HG03378 (cell line): Measurements from ENCODE around the gene BNC2.

Experiments
- ATAC-seq: cut with Tn5 transposase; IDR thresholded peaks from one replicate; pipeline ENCODE4 v1.9.1; 2021; ENCODE audit warnings: mild to moderate bottlenecking, moderate library complexity; ENCODE audit not compliant: unreplicated experiment

BNC2 gene

GRCh38 chr9:16429671-16430070 lies 440.8 kb downstream of the BNC2 start:
- no peak for ATAC-seq

GRCh38 chr9:16427873-16428427 lies 442.5 kb downstream of the BNC2 start:
- ATAC-seq, result no peak

- ATAC-seq, result no peak
Observed at GRCh38 chr9:16426716-16427115, 443.8 kb downstream of the BNC2 start.

GRCh38 chr9:16425562-16426231 lies 444.8 kb downstream of the BNC2 start:
- no peak for ATAC-seq

- ATAC-seq, result no peak
Observed at GRCh38 chr9:16422114-16422513, 448.4 kb downstream of the BNC2 start.

GRCh38 chr9:16421532-16421931 lies 448.9 kb downstream of the BNC2 start:
- no peak for ATAC-seq

GRCh38 chr9:16419124-16419523 lies 451.3 kb downstream of the BNC2 start:
- ATAC-seq, result no peak

- no peak for ATAC-seq
Observed at GRCh38 chr9:16418721-16419120, 451.7 kb downstream of the BNC2 start.

GRCh38 chr9:16417749-16418148 lies 452.7 kb downstream of the BNC2 start:
- no peak for ATAC-seq

- ATAC-seq, result no peak
Observed at GRCh38 chr9:16417161-16417560, 453.3 kb downstream of the BNC2 start.

GRCh38 chr9:16414451-16414850 lies 456.0 kb downstream of the BNC2 start:
- no peak for ATAC-seq

- no peak for ATAC-seq
Observed at GRCh38 chr9:16413509-16414016, 456.9 kb downstream of the BNC2 start.

GRCh38 chr9:16412740-16413139 lies 457.7 kb downstream of the BNC2 start:
- ATAC-seq, result no peak

GRCh38 chr9:16411311-16411710 lies 459.2 kb downstream of the BNC2 start:
- no peak for ATAC-seq

GRCh38 chr9:16410601-16411280 lies 459.7 kb downstream of the BNC2 start:
- no peak for ATAC-seq

GRCh38 chr9:16407617-16408016 lies 462.9 kb downstream of the BNC2 start:
- ATAC-seq, result no peak

- ATAC-seq, result no peak
Observed at GRCh38 chr9:16406526-16407225, 463.8 kb downstream of the BNC2 start.

GRCh38 chr9:16405421-16405820 lies 465.0 kb downstream of the BNC2 start:
- ATAC-seq, result no peak

- no peak for ATAC-seq
Observed at GRCh38 chr9:16401701-16402100, 468.8 kb downstream of the BNC2 start.

GRCh38 chr9:16398691-16399090 lies 471.8 kb downstream of the BNC2 start:
- ATAC-seq, result no peak

- ATAC-seq, result no peak
Observed at GRCh38 chr9:16396389-16396788, 474.1 kb downstream of the BNC2 start.

- no peak for ATAC-seq
Observed at GRCh38 chr9:16391369-16391768, 479.1 kb downstream of the BNC2 start.
